T-helper 17 cell (primary cell): ENCODE measurements around the gene SLC13A2. TPM values are rescaled to one million over a fixed set of nuclear protein-coding genes. Genes with fewer than 3 reads are reported as not detected.
A peak's percentile ranks its signal among the peaks of the same experiment; 100 is the strongest.
"Not testable (repeated sequence)": the region's sequence is repeated elsewhere in the genome, so short reads cannot be mapped to it uniquely, and the experiment has no call there.

Experiments used
- ATAC-seq: fragments of 150-1000 bp; cut with Tn5 transposase; 2 replicates; pipeline ENCODE4 v1.10.0; 2021; ENCODE audit warnings: mild to moderate bottlenecking, moderate library complexity
- DNase-seq, 3 donors: peaks; one replicate each; pipeline versions ENCODE4 v3.0.0 to v3.0.0-alpha.2; 2020 to 2021
- H3K9me3 ChIP-seq: one replicate; pipeline ENCODE4 v1.7.0; 2013; ENCODE audit warnings: low read length, mild to moderate bottlenecking; ENCODE audit not compliant: control insufficient read depth, poor library complexity, severe bottlenecking
- H3K27ac Mint-ChIP-seq: one replicate; pipeline ENCODE4 v1.8.0; 2022; ENCODE audit warnings: mild to moderate bottlenecking, moderate library complexity, mixed read lengths
- H3K27me3 Mint-ChIP-seq: one replicate; pipeline ENCODE4 v1.8.0; 2022; ENCODE audit warnings: mixed read lengths
- H3K36me3 Mint-ChIP-seq: one replicate; pipeline ENCODE4 v1.8.0; 2022; ENCODE audit warnings: low read depth, mixed read lengths
- H3K4me1 Mint-ChIP-seq: one replicate; pipeline ENCODE4 v1.8.0; 2022; ENCODE audit warnings: mild to moderate bottlenecking, mixed read lengths
- H3K4me3 Mint-ChIP-seq: one replicate; pipeline ENCODE4 v1.8.0; 2022; ENCODE audit warnings: mild to moderate bottlenecking, moderate library complexity, mixed read lengths
- total RNA-seq, 4 donors: library from RNA in 2 of 4; stranded (reverse) in 2 of 4; gene quantifications; one replicate each; pipeline ENCODE4 v1.2.3 and lab custom pipeline; 2022 to 2026

SLC13A2 gene
- total RNA-seq, result not detected
- 0 reads per million in 2 donors for total RNA-seq (lab: John Stamatoyannopoulos, UW)

GRCh38 chr17:28473542-28473941 lies at the start of gene SLC13A2:
SLC13A2 (plus strand) TSS chr17:28473644; CDS start chr17:28473713, 69 bp downstream.
- ATAC-seq, result no peak
- Mint-ChIP-seq H3K36me3 (peaks cover 7% of the 10 kb centered on the region), H3K27me3 (peaks cover 14% of the 10 kb centered on the region), H3K4me1 (peaks cover 18% of the 10 kb centered on the region), H3K27ac (peak within 1 kb of the TSS; percentile 34), H3K4me3 (no peak within 1 kb of the TSS)
- DNase-seq, result no peak
- no peaks in the 10 kb centered on the region for H3K9me3 ChIP-seq

- Mint-ChIP-seq H3K27ac (no peak overlapping the region), H3K4me1 (no peaks in the 10 kb centered on the region), H3K4me3 (no peak overlapping the region), H3K27me3 (peaks cover 22% of the 10 kb centered on the region), H3K36me3 (peaks cover 2% of the 10 kb centered on the region)
- DNase-seq (no peak), ATAC-seq (no peak)
- no peaks in the 10 kb centered on the region for H3K9me3 ChIP-seq
These were observed 48.2 kb upstream of the SLC13A2 start for GRCh38 chr17:28425206-28425605.

GRCh38 chr17:28426081-28426519 lies 47.3 kb upstream of the SLC13A2 start:
- H3K27ac Mint-ChIP-seq, result no peak overlapping the region
- no peaks in the 10 kb centered on the region for H3K4me1 Mint-ChIP-seq
- no peak overlapping the region for H3K4me3 Mint-ChIP-seq
- DNase-seq (no peak), ATAC-seq (no peak)
- H3K9me3 ChIP-seq, result no peaks in the 10 kb centered on the region
- H3K36me3 Mint-ChIP-seq, result peaks cover 2% of the 10 kb centered on the region
- H3K27me3 Mint-ChIP-seq, result peaks cover 29% of the 10 kb centered on the region

GRCh38 chr17:28427371-28427770 lies 46.1 kb upstream of the SLC13A2 start:
- H3K27me3 Mint-ChIP-seq, result peaks cover 37% of the 10 kb centered on the region

GRCh38 chr17:28427982-28428381 lies 45.5 kb upstream of the SLC13A2 start:
- H3K36me3 Mint-ChIP-seq, H3K9me3 ChIP-seq, H3K4me1 Mint-ChIP-seq, H3K4me3 Mint-ChIP-seq, ATAC-seq, H3K27ac Mint-ChIP-seq, DNase-seq: not testable (repeated sequence)
- H3K27me3 Mint-ChIP-seq, result peaks cover 39% of the 10 kb centered on the region

More at GRCh38 chr17:28427371-28427770, 46.1 kb upstream of the SLC13A2 start:
- H3K9me3 ChIP-seq, result no peaks in the 10 kb centered on the region
- H3K36me3 Mint-ChIP-seq, result peaks cover 2% of the 10 kb centered on the region
- ATAC-seq (no peak), DNase-seq (no peak)
- H3K4me1 Mint-ChIP-seq, result no peaks in the 10 kb centered on the region
- H3K27ac Mint-ChIP-seq, result no peak overlapping the region
- H3K4me3 Mint-ChIP-seq, result no peak overlapping the region

- no peak for ATAC-seq
- DNase-seq, result no peak
- Mint-ChIP-seq H3K36me3 (no peaks in the 10 kb centered on the region), H3K4me1 (no peaks in the 10 kb centered on the region), H3K27me3 (peaks cover 31% of the 10 kb centered on the region), H3K27ac (no peak overlapping the region), H3K4me3 (no peak overlapping the region)
- no peaks in the 10 kb centered on the region for H3K9me3 ChIP-seq
These were observed 39.7 kb upstream of the SLC13A2 start for GRCh38 chr17:28433721-28434120.

- not testable (repeated sequence) for ATAC-seq, H3K9me3 ChIP-seq
These were observed 39.1 kb upstream of the SLC13A2 start for GRCh38 chr17:28434326-28434725.

GRCh38 chr17:28443901-28444638 lies 29.4 kb upstream of the SLC13A2 start:
- Mint-ChIP-seq H3K27me3 (peaks cover 21% of the 10 kb centered on the region), H3K27ac (no peak overlapping the region), H3K4me3 (no peak overlapping the region), H3K36me3 (no peaks in the 10 kb centered on the region), H3K4me1 (no peaks in the 10 kb centered on the region)
- H3K9me3 ChIP-seq, result no peaks in the 10 kb centered on the region
- ATAC-seq (no peak), DNase-seq (no peak)

More at GRCh38 chr17:28434326-28434725, 39.1 kb upstream of the SLC13A2 start:
- H3K4me1 Mint-ChIP-seq, DNase-seq, H3K36me3 Mint-ChIP-seq, H3K4me3 Mint-ChIP-seq, H3K27ac Mint-ChIP-seq: not testable (repeated sequence)
- H3K27me3 Mint-ChIP-seq, result peaks cover 31% of the 10 kb centered on the region

- no peak overlapping the region for H3K4me3 Mint-ChIP-seq
- H3K27me3 Mint-ChIP-seq, result peaks cover 11% of the 10 kb centered on the region
- no peak overlapping the region for H3K27ac Mint-ChIP-seq
- ATAC-seq (no peak), DNase-seq (no peak)
- no peaks in the 10 kb centered on the region for H3K4me1 Mint-ChIP-seq
- no peaks in the 10 kb centered on the region for H3K36me3 Mint-ChIP-seq
- H3K9me3 ChIP-seq, result no peaks in the 10 kb centered on the region
These were observed 26.6 kb upstream of the SLC13A2 start for GRCh38 chr17:28446716-28447395.

GRCh38 chr17:28447396-28447760 lies 26.1 kb upstream of the SLC13A2 start:
- no peak overlapping the region for H3K4me3 Mint-ChIP-seq
- peaks cover 7% of the 10 kb centered on the region for H3K27me3 Mint-ChIP-seq
- no peaks in the 10 kb centered on the region for H3K4me1 Mint-ChIP-seq
- no peak overlapping the region for H3K27ac Mint-ChIP-seq
- H3K36me3 Mint-ChIP-seq, result no peaks in the 10 kb centered on the region
- ATAC-seq (no peak), DNase-seq (no peak)
- H3K9me3 ChIP-seq, result no peaks in the 10 kb centered on the region

- ATAC-seq, result no peak
- DNase-seq, result no peak
- H3K27me3 Mint-ChIP-seq, result peaks cover 13% of the 10 kb centered on the region
- no peaks in the 10 kb centered on the region for H3K36me3 Mint-ChIP-seq
- no peaks in the 10 kb centered on the region for H3K4me1 Mint-ChIP-seq
- H3K9me3 ChIP-seq, result no peaks in the 10 kb centered on the region
- H3K4me3 Mint-ChIP-seq, result no peak overlapping the region
- H3K27ac Mint-ChIP-seq, result no peak overlapping the region
These were observed 23.6 kb upstream of the SLC13A2 start for GRCh38 chr17:28449859-28450258.

GRCh38 chr17:28457890-28458289 lies 15.6 kb upstream of the SLC13A2 start:
- Mint-ChIP-seq H3K27ac (no peak overlapping the region), H3K27me3 (peaks cover 10% of the 10 kb centered on the region), H3K4me1 (no peaks in the 10 kb centered on the region), H3K4me3 (no peak overlapping the region), H3K36me3 (peaks cover 2% of the 10 kb centered on the region)
- DNase-seq, result no peak
- ATAC-seq, result no peak
- H3K9me3 ChIP-seq, result no peaks in the 10 kb centered on the region

GRCh38 chr17:28458881-28459280 lies 14.6 kb upstream of the SLC13A2 start:
- not testable (repeated sequence) for H3K9me3 ChIP-seq, DNase-seq, H3K36me3 Mint-ChIP-seq, ATAC-seq, H3K4me3 Mint-ChIP-seq, H3K4me1 Mint-ChIP-seq, H3K27ac Mint-ChIP-seq
- peaks cover 17% of the 10 kb centered on the region for H3K27me3 Mint-ChIP-seq
